Measurements from ENCODE around the gene ARHGAP15. TPM values are rescaled to one million over a fixed set of nuclear protein-coding genes. Genes with fewer than 3 reads are reported as not detected.

The ARHGAP15 gene
- total RNA-seq, 2 donors from 2014 or later: 0.41 to 4.3 TPM

DNA sequence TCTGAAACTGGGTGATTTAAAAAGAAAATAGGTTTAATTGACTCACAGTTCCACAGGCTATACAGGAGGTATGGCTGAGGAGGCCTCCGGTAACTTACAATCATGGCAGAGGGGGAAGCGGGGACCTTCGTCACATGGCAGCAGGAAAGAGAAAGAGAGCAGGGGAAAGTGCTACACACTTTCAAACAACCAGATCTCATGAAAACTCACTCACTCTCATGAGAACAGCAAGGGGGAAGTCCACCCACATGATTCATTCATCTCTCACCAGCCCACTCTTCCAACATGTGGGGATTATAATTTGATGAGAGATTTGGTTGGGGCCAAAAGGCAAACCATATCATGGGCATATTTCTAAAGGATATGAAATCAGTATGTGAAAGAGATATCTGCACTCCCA is 12.0 kb upstream of the ARHGAP15 start:
- DNase-seq (ENCODE audit: low spot score): no peak
- intact Hi-C loops (cut with DNase I): loop anchor here (10.0 kb wide), 1 partner anchor 138 kb away; no protein-coding TSS in a partner anchor
- 92% methylated on average over 3 of the region's 3 CpGs for WGBS
- no peak for TF ChIP-seq CTCF (IDR thresholded peaks at IDR 0.05)
- no peak for TF ChIP-seq POLR2A (IDR thresholded peaks at IDR 0.05)
- no peak for TF ChIP-seq POLR2AphosphoS5 (IDR thresholded peaks at IDR 0.05)
- Histone ChIP-seq H3K9me3 (no peaks in the 10 kb centered on the region), H3K27me3 (replicated peaks; ENCODE audit: insufficient read depth) (no peaks in the 10 kb centered on the region), H3K27ac (no peak overlapping the region), H3K4me3 (no peak overlapping the region), H3K4me1 (replicated peaks) (no peaks in the 10 kb centered on the region), H3K36me3 (no peaks in the 10 kb centered on the region)

- 84% methylated on average over 1 of the region's 1 CpG for whole genome bisulfite sequencing
- no peaks in the 10 kb centered on the region for H3K9me3 ChIP-seq
- intact Hi-C loops (cut with DNase I): no loop called here
These were observed 8.1 kb upstream of the ARHGAP15 start for GRCh38 chr2:143121079-143121478.

DNA sequence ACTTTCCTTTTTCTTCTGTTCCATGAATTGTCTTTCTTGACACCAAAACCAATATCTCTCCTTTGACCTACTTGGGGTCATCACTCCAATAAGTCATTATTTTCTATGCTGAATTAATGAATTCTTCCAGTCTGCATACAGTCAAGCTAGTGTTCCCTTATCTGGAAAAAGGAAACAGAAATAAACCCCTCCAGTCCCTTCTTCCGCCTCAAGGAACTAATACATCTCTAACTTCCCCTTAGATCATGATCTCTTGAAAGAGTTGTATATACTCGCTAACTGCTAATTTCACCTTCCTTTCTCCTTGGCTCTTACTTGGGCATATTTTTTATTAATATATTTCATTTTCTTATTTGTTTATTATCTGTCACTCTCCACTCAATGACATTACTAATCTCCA is 7.3 kb upstream of the ARHGAP15 start:
- WGBS: 94% methylated on average over 2 of the region's 2 CpGs
- Histone ChIP-seq H3K4me3 (no peak overlapping the region), H3K9me3 (no peaks in the 10 kb centered on the region), H3K27ac (no peak overlapping the region), H3K4me1 (replicated peaks) (no peaks in the 10 kb centered on the region), H3K36me3 (no peaks in the 10 kb centered on the region), H3K27me3 (replicated peaks; ENCODE audit: insufficient read depth) (no peaks in the 10 kb centered on the region)
- DNase-seq (ENCODE audit: low spot score): no peak
- TF ChIP-seq POLR2AphosphoS5 (IDR thresholded peaks at IDR 0.05) (no peak), CTCF (IDR thresholded peaks at IDR 0.05) (no peak), POLR2A (IDR thresholded peaks at IDR 0.05) (no peak)
- intact Hi-C loops (cut with DNase I): no loop called here

More at GRCh38 chr2:143121079-143121478, 8.1 kb upstream of the ARHGAP15 start:
- Histone ChIP-seq H3K27ac (no peak overlapping the region), H3K36me3 (no peaks in the 10 kb centered on the region), H3K4me1 (replicated peaks) (no peaks in the 10 kb centered on the region), H3K4me3 (no peak overlapping the region), H3K27me3 (replicated peaks; ENCODE audit: insufficient read depth) (no peaks in the 10 kb centered on the region)
- TF ChIP-seq POLR2AphosphoS5 (IDR thresholded peaks at IDR 0.05) (no peak), POLR2A (IDR thresholded peaks at IDR 0.05) (no peak), CTCF (IDR thresholded peaks at IDR 0.05) (no peak)
- no peak for DNase-seq (ENCODE audit: low spot score)

DNA sequence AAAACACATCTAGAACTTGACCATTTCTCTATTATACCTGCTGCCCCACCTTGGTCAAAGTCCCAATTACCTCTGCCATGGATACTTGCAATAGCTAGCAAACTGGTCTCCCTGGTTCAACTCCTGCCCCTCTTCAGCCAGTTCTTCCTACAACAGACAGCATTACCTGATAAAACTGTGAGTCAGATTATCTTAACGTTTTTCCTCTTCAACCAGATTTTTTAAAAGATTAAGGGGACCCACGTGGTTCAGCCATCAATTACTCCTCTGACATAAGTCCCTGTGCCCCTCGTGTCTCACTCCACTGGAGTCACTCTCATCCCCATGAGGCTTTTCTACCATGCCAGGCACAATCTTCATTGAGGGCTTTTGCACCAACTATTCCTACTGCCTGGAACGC is 5.3 kb upstream of the ARHGAP15 start:
- Histone ChIP-seq H3K4me3 (no peak overlapping the region), H3K36me3 (no peaks in the 10 kb centered on the region), H3K4me1 (replicated peaks) (no peaks in the 10 kb centered on the region), H3K9me3 (no peaks in the 10 kb centered on the region), H3K27me3 (replicated peaks; ENCODE audit: insufficient read depth) (no peaks in the 10 kb centered on the region), H3K27ac (no peak overlapping the region)
- WGBS: 34% methylated on average over 4 of the region's 4 CpGs
- intact Hi-C loops (cut with DNase I): no loop called here
- DNase-seq (ENCODE audit: low spot score): no peak
- TF ChIP-seq CTCF (IDR thresholded peaks at IDR 0.05): no peak
- no peak for TF ChIP-seq POLR2A (IDR thresholded peaks at IDR 0.05)
- no peak for TF ChIP-seq POLR2AphosphoS5 (IDR thresholded peaks at IDR 0.05)

DNA sequence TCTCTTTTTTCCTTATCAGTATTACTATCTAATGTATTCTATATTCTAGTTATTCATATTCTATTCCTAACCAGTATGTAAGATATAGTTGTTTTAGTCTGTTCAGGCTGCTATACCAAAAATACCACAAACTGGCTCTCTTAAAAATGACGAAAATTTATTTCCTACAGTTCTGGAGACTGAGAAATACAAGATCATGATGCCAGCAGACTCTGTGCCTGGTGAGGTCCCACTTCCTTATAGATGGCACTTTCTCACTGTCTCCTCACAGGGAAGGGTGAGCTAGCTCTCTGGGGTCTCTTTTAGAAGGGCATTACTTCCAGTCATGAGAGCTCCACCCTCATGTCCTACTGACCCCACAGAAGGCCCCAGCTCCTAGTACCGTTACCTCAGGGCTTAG is 4.8 kb upstream of the ARHGAP15 start:
- H3K27ac ChIP-seq: no peak overlapping the region
- H3K4me3 ChIP-seq: no peak overlapping the region
- no peak for DNase-seq (ENCODE audit: low spot score)
- WGBS: 88% methylated on average over 2 of the region's 2 CpGs
- TF ChIP-seq POLR2AphosphoS5 (IDR thresholded peaks at IDR 0.05): no peak
- TF ChIP-seq CTCF (IDR thresholded peaks at IDR 0.05): no peak
- TF ChIP-seq POLR2A (IDR thresholded peaks at IDR 0.05): no peak
- no peaks in the 10 kb centered on the region for H3K27me3 ChIP-seq (replicated peaks; ENCODE audit: insufficient read depth)
- no peaks in the 10 kb centered on the region for H3K4me1 ChIP-seq (replicated peaks)
- no peaks in the 10 kb centered on the region for H3K9me3 ChIP-seq
- H3K36me3 ChIP-seq: no peaks in the 10 kb centered on the region
- intact Hi-C loops (cut with DNase I): no loop called here
